ENCODE data around the gene ASCC1.

ASCC1 gene

GRCh38 chr10:72096115-72097000 lies 119.7 kb downstream of the ASCC1 start:
- no peak for DNase-seq

GRCh38 chr10:72095195-72095594 lies 120.9 kb downstream of the ASCC1 start:
- DNase-seq, result no peak

- no peak for DNase-seq
Observed at GRCh38 chr10:72094574-72094973, 121.5 kb downstream of the ASCC1 start.

- no peak for DNase-seq
Observed at GRCh38 chr10:72093450-72093849, 122.6 kb downstream of the ASCC1 start.

- DNase-seq, result no peak
Observed at GRCh38 chr10:72092987-72093386, 123.1 kb downstream of the ASCC1 start.

- DNase-seq, result no peak
Observed at GRCh38 chr10:72092171-72092924, 123.7 kb downstream of the ASCC1 start.

- no peak for DNase-seq
Observed at GRCh38 chr10:72090326-72090725, 125.8 kb downstream of the ASCC1 start.

GRCh38 chr10:72089618-72090017 lies 126.5 kb downstream of the ASCC1 start:
- no peak for DNase-seq

- DNase-seq, result no peak
Observed at GRCh38 chr10:72088889-72089575, 127.0 kb downstream of the ASCC1 start.

GRCh38 chr10:72087969-72088888 lies 127.8 kb downstream of the ASCC1 start, which contains the start of gene SPOCK2:
Gene SPOCK2 (minus strand): TSS chr10:72088551. CDS start chr10:72088328, 223 bp downstream.
- no peak for DNase-seq

- DNase-seq, result no peak
Observed at GRCh38 chr10:72087392-72087968, 128.6 kb downstream of the ASCC1 start.

GRCh38 chr10:72086466-72087391 lies 129.3 kb downstream of the ASCC1 start:
- DNase-seq, result no peak

- DNase-seq, result no peak
Observed at GRCh38 chr10:72085864-72086465, 130.1 kb downstream of the ASCC1 start.

- no peak for DNase-seq
Observed at GRCh38 chr10:72085166-72085565, 130.9 kb downstream of the ASCC1 start.

- no peak for DNase-seq
Observed at GRCh38 chr10:72083790-72084459, 132.2 kb downstream of the ASCC1 start.

- no peak for DNase-seq
Observed at GRCh38 chr10:72082856-72083789, 133.0 kb downstream of the ASCC1 start.

- no peak for DNase-seq
Observed at GRCh38 chr10:72081772-72082590, 134.1 kb downstream of the ASCC1 start.

- no peak for DNase-seq
Observed at GRCh38 chr10:72081210-72081609, 134.9 kb downstream of the ASCC1 start.

Measured in KG1 (cell line).